Measurements from ENCODE around the gene AFF2.

Gene AFF2

GRCh38 chrX:148940411-148940996 lies 440.1 kb downstream of the AFF2 start:
- in situ Hi-C loops (cut with MboI; ENCODE audit: low sequenced_read_pairs): no loop called here
- peak in 1 of 2 experiments; percentile 39 for DNase-seq (ENCODE audit: low spot score in 2 of 2)
- H3K4me3 ChIP-seq: no peak overlapping the region
- H3K4me1 ChIP-seq: peaks cover 16% of the 10 kb centered on the region
- no peaks in the 10 kb centered on the region for H3K9me3 ChIP-seq
- no peaks in the 10 kb centered on the region for H3K36me3 ChIP-seq (replicated peaks)
- no peaks in the 10 kb centered on the region for H3K27me3 ChIP-seq (ENCODE audit: low read depth)

- H3K4me1 ChIP-seq: peaks cover 18% of the 10 kb centered on the region
- H3K4me3 ChIP-seq: no peak overlapping the region
- in situ Hi-C loops (cut with MboI; ENCODE audit: low sequenced_read_pairs): no loop called here
- DNase-seq (ENCODE audit: low spot score in 2 of 2): no peak
- H3K36me3 ChIP-seq (replicated peaks): no peaks in the 10 kb centered on the region
- no peaks in the 10 kb centered on the region for H3K9me3 ChIP-seq
- no peaks in the 10 kb centered on the region for H3K27me3 ChIP-seq (ENCODE audit: low read depth)
Observed at GRCh38 chrX:148942754-148943153, 442.3 kb downstream of the AFF2 start.

GRCh38 chrX:148947399-148947975 lies 447.1 kb downstream of the AFF2 start:
- H3K27me3 ChIP-seq (ENCODE audit: low read depth): no peaks in the 10 kb centered on the region
- H3K9me3 ChIP-seq: no peaks in the 10 kb centered on the region
- no peaks in the 10 kb centered on the region for H3K36me3 ChIP-seq (replicated peaks)
- no peak for DNase-seq (ENCODE audit: low spot score in 2 of 2)
- in situ Hi-C loops (cut with MboI; ENCODE audit: low sequenced_read_pairs): no loop called here
- peaks cover 10% of the 10 kb centered on the region for H3K4me1 ChIP-seq
- no peak overlapping the region for H3K4me3 ChIP-seq

- no peaks in the 10 kb centered on the region for H3K36me3 ChIP-seq (replicated peaks)
- H3K27me3 ChIP-seq (ENCODE audit: low read depth): no peaks in the 10 kb centered on the region
- no peak overlapping the region for H3K4me3 ChIP-seq
- H3K4me1 ChIP-seq: no peaks in the 10 kb centered on the region
- in situ Hi-C loops (cut with MboI; ENCODE audit: low sequenced_read_pairs): no loop called here
- no peak for DNase-seq (ENCODE audit: low spot score in 2 of 2)
- H3K9me3 ChIP-seq: no peaks in the 10 kb centered on the region
Observed at GRCh38 chrX:148956352-148956751, 455.9 kb downstream of the AFF2 start.

GRCh38 chrX:148958901-148959300 lies 458.5 kb downstream of the AFF2 start:
- no peaks in the 10 kb centered on the region for H3K4me1 ChIP-seq
- H3K4me3 ChIP-seq: no peak overlapping the region
- H3K9me3 ChIP-seq: no peaks in the 10 kb centered on the region
- H3K27me3 ChIP-seq (ENCODE audit: low read depth): no peaks in the 10 kb centered on the region
- in situ Hi-C loops (cut with MboI; ENCODE audit: low sequenced_read_pairs): no loop called here
- DNase-seq (ENCODE audit: low spot score in 2 of 2): no peak
- no peaks in the 10 kb centered on the region for H3K36me3 ChIP-seq (replicated peaks)

GRCh38 chrX:148960060-148960459 lies 459.6 kb downstream of the AFF2 start:
- Histone ChIP-seq H3K27me3 (ENCODE audit: low read depth) (no peaks in the 10 kb centered on the region), H3K4me1 (no peaks in the 10 kb centered on the region), H3K36me3 (replicated peaks) (no peaks in the 10 kb centered on the region), H3K4me3 (no peak overlapping the region), H3K9me3 (no peaks in the 10 kb centered on the region)
- DNase-seq (ENCODE audit: low spot score in 2 of 2): no peak
- in situ Hi-C loops (cut with MboI; ENCODE audit: low sequenced_read_pairs): no loop called here

- Histone ChIP-seq H3K9me3 (no peaks in the 10 kb centered on the region), H3K4me1 (no peaks in the 10 kb centered on the region), H3K36me3 (replicated peaks) (no peaks in the 10 kb centered on the region), H3K27me3 (ENCODE audit: low read depth) (no peaks in the 10 kb centered on the region), H3K4me3 (no peak overlapping the region)
- DNase-seq (ENCODE audit: low spot score in 2 of 2): no peak
- in situ Hi-C loops (cut with MboI; ENCODE audit: low sequenced_read_pairs): no loop called here
Observed at GRCh38 chrX:148961985-148962384, 461.6 kb downstream of the AFF2 start.

- no peaks in the 10 kb centered on the region for H3K36me3 ChIP-seq (replicated peaks)
- peak; percentile 75 to 95 for DNase-seq (ENCODE audit: low spot score in 2 of 2)
- H3K9me3 ChIP-seq: no peaks in the 10 kb centered on the region
- in situ Hi-C loops (cut with MboI; ENCODE audit: low sequenced_read_pairs): no loop called here
- peaks cover 24% of the 10 kb centered on the region for H3K4me1 ChIP-seq
- H3K4me3 ChIP-seq: no peak overlapping the region
- H3K27me3 ChIP-seq (ENCODE audit: low read depth): no peaks in the 10 kb centered on the region
Observed at GRCh38 chrX:148976571-148977400, 476.4 kb downstream of the AFF2 start.

- H3K4me3 ChIP-seq: no peak overlapping the region
- no peak for DNase-seq (ENCODE audit: low spot score in 2 of 2)
- no peaks in the 10 kb centered on the region for H3K27me3 ChIP-seq (ENCODE audit: low read depth)
- no peaks in the 10 kb centered on the region for H3K36me3 ChIP-seq (replicated peaks)
- H3K9me3 ChIP-seq: no peaks in the 10 kb centered on the region
- H3K4me1 ChIP-seq: peaks cover 24% of the 10 kb centered on the region
- in situ Hi-C loops (cut with MboI; ENCODE audit: low sequenced_read_pairs): no loop called here
Observed at GRCh38 chrX:148979786-148980185, 479.4 kb downstream of the AFF2 start.

GRCh38 chrX:148984238-148984637 lies 483.8 kb downstream of the AFF2 start:
- Histone ChIP-seq H3K4me3 (no peak overlapping the region), H3K9me3 (no peaks in the 10 kb centered on the region), H3K36me3 (replicated peaks) (no peaks in the 10 kb centered on the region), H3K27me3 (ENCODE audit: low read depth) (no peaks in the 10 kb centered on the region), H3K4me1 (no peaks in the 10 kb centered on the region)
- in situ Hi-C loops (cut with MboI; ENCODE audit: low sequenced_read_pairs): no loop called here
- no peak for DNase-seq (ENCODE audit: low spot score in 2 of 2)

GRCh38 chrX:148991502-148991901 lies 491.1 kb downstream of the AFF2 start:
- Histone ChIP-seq H3K4me1 (no peaks in the 10 kb centered on the region), H3K27me3 (ENCODE audit: low read depth) (no peaks in the 10 kb centered on the region), H3K36me3 (replicated peaks) (no peaks in the 10 kb centered on the region), H3K4me3 (no peak overlapping the region), H3K9me3 (no peaks in the 10 kb centered on the region)
- DNase-seq (ENCODE audit: low spot score in 2 of 2): no peak
- in situ Hi-C loops (cut with MboI; ENCODE audit: low sequenced_read_pairs): no loop called here

- no peaks in the 10 kb centered on the region for H3K36me3 ChIP-seq (replicated peaks)
- H3K4me3 ChIP-seq: no peak overlapping the region
- no peaks in the 10 kb centered on the region for H3K9me3 ChIP-seq
- no peak for DNase-seq (ENCODE audit: low spot score in 2 of 2)
- in situ Hi-C loops (cut with MboI; ENCODE audit: low sequenced_read_pairs): no loop called here
- H3K4me1 ChIP-seq: no peaks in the 10 kb centered on the region
- H3K27me3 ChIP-seq (ENCODE audit: low read depth): no peaks in the 10 kb centered on the region
Observed at GRCh38 chrX:148995661-148996060, 495.2 kb downstream of the AFF2 start.

- Histone ChIP-seq H3K9me3 (no peaks in the 10 kb centered on the region; the same call in 1 of the 2 replicates), H3K27me3 (ENCODE audit: low read depth) (no peaks in the 10 kb centered on the region), H3K36me3 (replicated peaks) (no peaks in the 10 kb centered on the region), H3K4me1 (peaks cover 9% of the 10 kb centered on the region), H3K4me3 (no peak overlapping the region)
- in situ Hi-C loops (cut with MboI; ENCODE audit: low sequenced_read_pairs): no loop called here
- DNase-seq (ENCODE audit: low spot score in 2 of 2): no peak
Observed at GRCh38 chrX:149002320-149002719, 501.9 kb downstream of the AFF2 start.
